ENCODE data around the gene NRP1. TPM values are rescaled to one million over a fixed set of nuclear protein-coding genes. Genes with fewer than 3 reads are reported as not detected.

The NRP1 gene
- total and polyA plus RNA-seq, 2 of the 8 experiments (the other 6 are each of a cell fraction or from before 2014, with no cell fraction given), result 1.2 to 2.1 TPM

GRCh38 chr10:33279811-33280602, 54.5 kb downstream of the NRP1 start (continued):
- TF ChIP-seq BACH1 (IDR thresholded peaks at IDR 0.05; ENCODE audit: low read length) (no peak), FOSL1 (IDR thresholded peaks at IDR 0.05; ENCODE audit: insufficient read depth, low read depth, low read length) (no peak), GTF2F1 (IDR thresholded peaks at IDR 0.05; ENCODE audit: borderline replicate concordance, low read depth, low read length) (no peak), JUN (IDR thresholded peaks at IDR 0.05; ENCODE audit: low read depth, low read length) (no peak), EZH2 (IDR thresholded peaks at IDR 0.05; ENCODE audit: low read depth, low read length, severe bottlenecking) (no peak), TCF12 (IDR thresholded peaks at IDR 0.05; ENCODE audit: low read depth, low read length) (no peak)
